ENCODE data around the gene DCAF16. TPM values are rescaled to one million over a fixed set of nuclear protein-coding genes. Genes with fewer than 3 reads are reported as not detected.
A peak's percentile ranks its signal among the peaks of the same experiment; 100 is the strongest.
"Not testable (repeated sequence)": the region's sequence is repeated elsewhere in the genome, so short reads cannot be mapped to it uniquely, and the experiment has no call there.

The DCAF16 gene
- 10 to 100 TPM in 2 of 4 donors, 1 to 10 TPM in 2; 5.6 to 28.2 (median 12.2) TPM for total RNA-seq

DNA sequence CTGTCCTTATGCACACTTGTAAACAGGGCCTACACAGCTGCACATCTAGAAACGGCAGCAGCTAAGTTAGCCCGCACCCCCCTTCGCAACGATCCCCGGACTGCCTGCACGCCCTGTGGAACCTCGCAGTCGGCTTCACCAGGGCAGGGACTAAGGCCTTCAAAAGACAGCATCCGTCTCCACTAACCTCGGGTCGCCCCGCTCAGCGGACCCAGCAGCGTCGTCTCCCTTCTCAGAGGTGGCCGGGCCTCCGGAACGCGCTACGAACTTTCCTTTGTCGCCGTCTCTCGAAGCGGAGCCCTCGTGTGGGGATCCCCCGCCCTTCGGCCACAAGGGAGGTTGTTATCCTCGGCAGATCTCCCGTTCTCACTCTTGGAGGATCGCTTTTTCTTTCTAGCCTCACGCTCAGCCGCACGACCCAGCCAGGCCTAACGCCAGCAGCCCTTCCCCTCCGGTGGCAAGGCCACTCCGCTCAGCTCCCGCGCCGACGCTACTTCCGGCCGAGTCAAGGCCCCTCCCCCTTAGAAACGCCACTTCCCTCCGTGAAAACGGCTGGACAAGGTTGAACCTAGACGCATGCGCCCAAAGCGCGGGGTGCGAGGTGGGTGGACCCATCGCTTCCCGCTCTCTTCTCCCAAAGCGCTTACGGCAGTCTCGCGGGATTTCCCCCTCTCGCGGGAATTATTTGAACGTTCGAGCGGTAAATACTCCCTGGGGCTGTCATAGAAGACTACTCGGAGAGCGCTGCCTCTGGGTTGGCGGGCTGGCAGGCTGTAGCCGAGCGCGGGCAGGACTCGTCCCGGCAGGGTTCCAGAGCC, at the start of gene DCAF16, which contains the start of gene NCAPG:
TSS of gene DCAF16 (minus strand) at position 498 of the 818 bp plus-strand sequence. CDS start 6,616 bp downstream, outside the sequence.
TSS of gene NCAPG (plus strand) at position 720 of the 818 bp plus-strand sequence. CDS start 99 bp downstream, outside the sequence.
- Histone ChIP-seq H3K4me1 (peaks cover 22 to 65% (median 31%) of the 10 kb centered on the region in 3 donors), H3K4me3 (peak within 1 kb of the TSS; percentile 62 to 96 (median 86)), H3K9me3 (no peaks in the 10 kb centered on the region), H3K27me3 (no peaks in the 10 kb centered on the region), H3K36me3 (no peaks in the 10 kb centered on the region), H3K27ac (peak within 1 kb of the TSS; percentile 96 to 100 (median 96))
- TF ChIP-seq, protein P1, sequence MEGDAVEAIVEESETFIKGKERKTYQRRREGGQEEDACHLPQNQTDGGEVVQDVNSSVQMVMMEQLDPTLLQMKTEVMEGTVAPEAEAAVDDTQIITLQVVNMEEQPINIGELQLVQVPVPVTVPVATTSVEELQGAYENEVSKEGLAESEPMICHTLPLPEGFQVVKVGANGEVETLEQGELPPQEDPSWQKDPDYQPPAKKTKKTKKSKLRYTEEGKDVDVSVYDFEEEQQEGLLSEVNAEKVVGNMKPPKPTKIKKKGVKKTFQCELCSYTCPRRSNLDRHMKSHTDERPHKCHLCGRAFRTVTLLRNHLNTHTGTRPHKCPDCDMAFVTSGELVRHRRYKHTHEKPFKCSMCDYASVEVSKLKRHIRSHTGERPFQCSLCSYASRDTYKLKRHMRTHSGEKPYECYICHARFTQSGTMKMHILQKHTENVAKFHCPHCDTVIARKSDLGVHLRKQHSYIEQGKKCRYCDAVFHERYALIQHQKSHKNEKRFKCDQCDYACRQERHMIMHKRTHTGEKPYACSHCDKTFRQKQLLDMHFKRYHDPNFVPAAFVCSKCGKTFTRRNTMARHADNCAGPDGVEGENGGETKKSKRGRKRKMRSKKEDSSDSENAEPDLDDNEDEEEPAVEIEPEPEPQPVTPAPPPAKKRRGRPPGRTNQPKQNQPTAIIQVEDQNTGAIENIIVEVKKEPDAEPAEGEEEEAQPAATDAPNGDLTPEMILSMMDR (IDR thresholded peaks at IDR 0.05): peak in 1 of 6 experiments; percentile 16
- TF ChIP-seq POLR2A (IDR thresholded peaks at IDR 0.05): peak in 3 of 4 donors; percentile 87 to 99 (median 98)
- peak; percentile 90 for DNase-seq
- intact Hi-C loops (cut with DNase I): no loop called here
- WGBS, 2 donors: 0 to 1% methylated on average over 2 to 41 of the region's 69 CpGs

DNA sequence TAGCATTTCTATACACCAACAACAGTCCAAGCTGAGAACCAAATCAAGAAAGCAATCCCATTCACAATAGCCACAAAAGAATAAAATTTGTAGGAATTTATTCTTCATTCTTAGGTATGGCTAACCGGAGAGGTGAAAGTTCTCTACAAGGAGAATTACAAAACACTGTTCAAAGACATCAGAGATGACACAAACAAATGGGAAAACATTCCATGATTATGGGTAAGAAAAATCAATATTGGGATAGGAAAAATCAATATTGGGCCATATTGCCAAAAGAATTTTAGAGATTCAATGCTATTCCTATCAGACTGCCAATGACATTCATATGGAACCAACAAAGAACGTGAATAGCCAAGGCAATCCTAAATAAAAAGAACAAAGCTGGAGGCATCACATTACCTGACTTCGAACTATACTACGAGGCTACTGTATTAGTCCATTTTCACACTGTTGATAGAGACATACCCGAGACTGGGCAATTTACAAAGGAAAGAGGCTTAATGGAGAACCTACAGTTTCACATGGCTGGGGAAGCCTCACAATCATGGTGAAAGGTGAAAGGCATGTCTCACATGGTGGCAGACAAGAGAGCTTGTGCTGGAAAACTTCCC, 49.3 kb upstream of the DCAF16 start:
- H3K9me3 ChIP-seq: peaks cover 0 to 15% (median 0%) of the 10 kb centered on the region in 3 donors
- DNase-seq: no peak
- H3K36me3 ChIP-seq: no peaks in the 10 kb centered on the region
- H3K4me3 ChIP-seq: no peak overlapping the region
- no peak for TF ChIP-seq POLR2A (IDR thresholded peaks at IDR 0.05)
- TF ChIP-seq, protein P1 (IDR thresholded peaks at IDR 0.05): no peak
- intact Hi-C loops (cut with DNase I): no loop called here
- no peak overlapping the region for H3K27ac ChIP-seq
- WGBS, 2 donors: 88 to 91% methylated on average over 5 of the region's 5 CpGs
- H3K27me3 ChIP-seq: no peaks in the 10 kb centered on the region
- H3K4me1 ChIP-seq: no peaks in the 10 kb centered on the region

DNA sequence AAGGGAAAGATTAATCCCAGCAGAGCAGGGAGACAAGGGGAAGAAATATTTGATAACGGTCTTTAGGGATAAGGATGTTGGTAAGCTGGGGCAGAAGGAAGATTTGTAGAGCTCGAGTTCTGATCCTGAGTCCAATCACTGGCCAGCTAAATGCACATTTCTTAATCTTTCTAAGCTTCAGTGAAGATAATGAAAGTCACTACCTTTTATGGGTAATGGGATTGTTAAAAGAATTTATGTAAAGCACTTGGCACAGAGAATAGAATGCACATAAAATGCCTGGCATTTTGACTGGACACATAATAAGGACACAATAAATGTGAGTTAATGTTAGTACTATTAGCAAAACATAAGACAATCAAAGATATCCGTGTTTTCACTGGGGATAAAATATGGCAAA, 43.5 kb upstream of the DCAF16 start:
- no peaks in the 10 kb centered on the region for H3K36me3 ChIP-seq
- no peaks in the 10 kb centered on the region for H3K9me3 ChIP-seq
- no peaks in the 10 kb centered on the region for H3K4me1 ChIP-seq
- TF ChIP-seq, protein P1 (IDR thresholded peaks at IDR 0.05): no peak
- TF ChIP-seq POLR2A (IDR thresholded peaks at IDR 0.05): no peak
- 83 to 86% methylated on average over 3 of the region's 3 CpGs for WGBS, 2 donors
- H3K27ac ChIP-seq: no peak overlapping the region
- no peak for DNase-seq
- H3K27me3 ChIP-seq: no peaks in the 10 kb centered on the region
- no peak overlapping the region for H3K4me3 ChIP-seq
- intact Hi-C loops (cut with DNase I): no loop called here

DNA sequence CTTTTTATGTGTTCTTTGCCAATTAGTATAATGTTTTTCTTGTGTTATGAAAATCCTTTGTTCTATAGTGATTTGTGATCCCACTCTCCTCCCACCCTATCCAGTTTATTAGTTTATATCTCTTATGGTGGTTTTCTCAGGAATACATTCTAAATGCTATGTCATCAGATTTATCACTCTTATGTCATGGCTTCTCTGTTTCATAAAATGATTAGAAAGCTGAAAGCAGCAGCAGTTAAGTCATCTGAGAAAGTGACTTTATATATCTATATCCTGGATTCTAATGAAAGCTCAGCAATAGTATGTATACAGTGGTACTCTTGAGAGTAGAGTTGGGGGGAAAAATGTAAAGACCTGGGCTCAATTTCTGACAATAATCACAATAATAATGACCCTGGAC, 41.4 kb upstream of the DCAF16 start:
- no peaks in the 10 kb centered on the region for H3K9me3 ChIP-seq
- no peak overlapping the region for H3K4me3 ChIP-seq
- DNase-seq: no peak
- no peaks in the 10 kb centered on the region for H3K27me3 ChIP-seq
- no peak overlapping the region for H3K27ac ChIP-seq
- H3K36me3 ChIP-seq: no peaks in the 10 kb centered on the region
- H3K4me1 ChIP-seq: no peaks in the 10 kb centered on the region
- no peak for TF ChIP-seq POLR2A (IDR thresholded peaks at IDR 0.05)
- TF ChIP-seq, protein P1 (IDR thresholded peaks at IDR 0.05): no peak
- intact Hi-C loops (cut with DNase I): no loop called here

DNA sequence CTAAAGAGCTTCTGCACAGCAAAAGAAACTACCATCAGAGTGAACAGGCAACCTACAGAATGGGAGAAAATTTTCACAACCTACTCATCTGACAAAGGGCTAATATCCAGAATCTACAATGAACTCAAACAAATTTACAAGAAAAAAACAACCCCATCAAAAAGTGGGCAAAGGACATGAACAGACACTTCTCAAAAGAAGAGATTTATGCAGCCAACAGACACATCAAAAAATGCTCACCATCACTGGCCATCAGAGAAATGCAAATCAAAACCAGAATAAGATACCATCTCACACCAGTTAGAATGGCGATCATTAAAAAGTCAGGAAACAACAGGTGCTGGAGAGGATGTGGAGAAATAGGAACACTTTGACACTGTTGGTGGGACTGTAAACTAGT, 39.7 kb upstream of the DCAF16 start:
- H3K4me1 ChIP-seq; H3K4me3 ChIP-seq; H3K9me3 ChIP-seq; DNase-seq; H3K27ac ChIP-seq; H3K27me3 ChIP-seq; H3K36me3 ChIP-seq; intact Hi-C loops (cut with DNase I): not testable (repeated sequence)
- 91 to 100% methylated on average over 1 of the region's 1 CpG for WGBS, 2 donors
